Left lobe of liver (tissue), 2 donors: ENCODE results near the gene SLC3A2. TPM values are rescaled to one million over a fixed set of nuclear protein-coding genes. Genes with fewer than 3 reads are reported as not detected.
A peak's percentile ranks its signal among the peaks of the same experiment; 100 is the strongest.

Experiments used
- ATAC-seq: fragments of 200-7000 bp; cut with Tn5 transposase; one replicate; pipeline ENCODE4 v1.9.1; 2020; ENCODE audit warnings: mild to moderate bottlenecking, moderate library complexity
- DNase-seq: peaks from one replicate; pipeline ENCODE4 v3.0.0-alpha.2; 2020; ENCODE audit warnings: low spot score
- total RNA-seq: library from RNA; stranded (reverse); gene quantifications from one replicate; pipeline ENCODE4 v1.2.1, GENCODE V29; 2021
- donor health status: DM: no; HTN: no; CAD: no; lungs with moderate emphysema.
- donor health status: DM: no; HTN: yes; CAD: no.

The SLC3A2 gene
- total RNA-seq, 1 donor from 2014 or later = 64.8 TPM

- no peak for ATAC-seq
- no peak for DNase-seq
Measured at GRCh38 chr11:62908468-62909072, 27.9 kb downstream of the SLC3A2 start.

DNA sequence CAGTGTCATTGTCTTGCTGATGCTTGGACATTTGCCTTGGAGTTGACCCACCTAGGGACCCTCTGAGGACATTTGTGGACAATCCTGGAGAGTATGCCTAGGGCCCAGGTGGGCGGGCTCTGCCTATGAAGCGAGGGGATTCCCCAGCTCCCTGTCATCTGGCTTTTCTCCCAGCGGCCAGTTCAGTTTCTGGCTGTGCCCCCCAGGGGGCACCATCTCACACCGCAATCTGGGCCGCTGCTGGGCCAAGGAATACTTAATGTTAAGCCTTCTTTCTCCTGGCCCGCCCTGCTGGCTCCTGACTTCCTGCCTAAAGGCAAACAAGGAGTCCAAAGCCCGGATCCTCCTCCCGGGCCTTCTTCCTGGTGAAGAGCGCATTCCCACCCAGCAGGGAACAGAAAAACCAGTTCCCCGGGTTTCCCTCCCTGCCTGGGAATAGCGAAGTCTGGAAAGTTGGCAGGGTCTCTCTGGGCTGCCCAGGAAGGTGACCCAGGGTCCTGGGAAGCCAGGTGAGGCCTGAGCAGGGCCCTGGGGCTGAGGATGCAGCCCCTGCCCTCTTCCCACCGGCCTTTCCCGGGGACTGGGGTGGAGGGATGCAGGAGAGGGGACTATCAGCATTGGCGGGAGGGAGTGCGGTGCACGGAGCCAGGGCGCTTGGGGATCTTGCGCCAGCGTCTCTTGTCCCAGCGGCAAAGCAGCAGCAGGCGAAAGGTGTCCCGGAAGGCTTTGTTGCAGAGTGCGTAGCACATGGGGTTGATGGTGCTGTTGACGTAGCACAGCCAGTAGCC, 28.6 kb downstream of the SLC3A2 start:
- ATAC-seq = peak; percentile 35

DNA sequence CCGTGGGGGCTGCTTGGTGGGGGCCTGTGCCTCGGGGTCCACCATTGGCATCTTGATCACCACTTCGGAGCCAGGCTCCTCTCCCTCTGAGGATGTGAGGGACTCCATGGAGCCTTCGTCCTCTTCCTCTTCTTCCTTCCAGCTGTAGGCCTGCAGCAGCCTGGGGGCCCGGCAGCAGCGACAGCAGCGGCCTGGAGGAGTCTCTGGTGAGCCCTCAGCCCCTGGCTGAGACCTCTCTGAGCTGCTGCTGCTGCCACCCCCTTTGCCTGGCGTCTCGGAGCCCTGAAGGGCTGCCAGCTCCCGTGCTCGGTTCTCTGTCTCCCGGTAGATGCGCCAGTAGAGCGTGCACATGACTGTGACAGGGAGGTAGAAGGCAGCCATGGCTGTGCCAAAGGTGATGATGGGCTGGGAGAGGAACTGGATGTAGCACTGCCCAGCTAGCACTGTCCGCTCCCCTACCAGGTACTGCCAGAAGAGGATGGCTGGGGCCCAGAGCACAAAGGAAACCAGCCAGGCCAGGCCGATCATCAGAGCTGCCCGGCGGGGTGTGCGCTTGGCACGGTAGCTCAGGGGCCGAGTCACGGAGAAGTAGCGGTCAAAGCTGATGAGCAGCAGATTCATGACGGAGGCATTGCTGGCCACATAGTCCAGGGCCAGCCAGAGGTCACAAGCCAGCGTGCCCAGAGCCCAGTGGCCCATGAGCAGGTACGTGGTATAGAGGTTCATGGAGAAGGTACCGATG, 29.6 kb downstream of the SLC3A2 start:
- DNase-seq (no peak), ATAC-seq (no peak)

More for the DNA sequence above, 28.6 kb downstream of the SLC3A2 start:
- peak; percentile 53 for DNase-seq

DNA sequence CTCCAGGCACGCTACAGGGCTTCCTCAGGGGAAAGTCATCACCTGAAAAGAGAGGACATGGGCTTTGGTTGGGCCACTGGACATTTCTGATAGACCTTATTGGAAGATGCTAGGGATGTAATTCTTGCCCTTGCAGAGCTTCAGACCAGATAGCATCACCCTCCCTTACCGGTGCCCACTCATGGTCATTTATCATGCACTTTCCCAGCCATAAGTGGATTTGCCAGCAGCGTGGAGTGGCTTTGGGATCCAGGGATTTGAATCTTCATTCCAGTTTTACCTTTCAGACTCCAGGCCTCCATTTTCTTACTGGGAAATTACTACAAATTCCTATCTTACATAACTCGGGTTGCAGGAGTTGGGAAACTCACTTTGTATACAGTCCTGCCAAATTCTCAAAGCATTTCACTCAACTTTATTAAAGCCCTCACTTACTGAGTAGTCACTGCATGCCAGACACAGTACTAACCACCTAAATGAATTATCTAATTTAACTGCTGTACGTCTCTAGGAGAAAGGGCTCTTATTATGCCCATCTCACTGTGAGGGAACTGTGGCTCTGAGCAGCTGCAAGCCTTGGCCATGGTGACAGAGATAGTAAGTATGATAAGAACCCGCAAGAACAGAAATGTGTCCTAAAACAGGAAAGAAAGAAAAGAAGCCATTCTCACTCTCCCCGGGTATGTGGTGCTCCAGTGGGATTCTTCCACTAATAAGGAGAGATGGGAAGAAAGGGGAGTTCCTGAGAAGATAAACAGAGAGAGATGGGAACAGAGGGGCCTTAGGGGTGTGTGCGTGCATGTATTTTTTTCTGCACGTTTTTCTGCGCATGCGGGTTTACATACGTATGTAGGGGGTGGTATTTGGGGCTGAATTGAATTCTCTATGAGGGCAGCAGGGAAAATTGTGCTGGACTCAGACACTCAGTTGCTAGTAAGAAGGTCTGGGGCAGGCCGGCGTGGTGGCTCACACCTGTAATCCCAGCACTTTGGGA, 30.7 kb downstream of the SLC3A2 start:
- DNase-seq = no peak
- ATAC-seq = no peak

- DNase-seq (no peak), ATAC-seq (no peak)
Measured at GRCh38 chr11:62912268-62912667, 31.6 kb downstream of the SLC3A2 start.

DNA sequence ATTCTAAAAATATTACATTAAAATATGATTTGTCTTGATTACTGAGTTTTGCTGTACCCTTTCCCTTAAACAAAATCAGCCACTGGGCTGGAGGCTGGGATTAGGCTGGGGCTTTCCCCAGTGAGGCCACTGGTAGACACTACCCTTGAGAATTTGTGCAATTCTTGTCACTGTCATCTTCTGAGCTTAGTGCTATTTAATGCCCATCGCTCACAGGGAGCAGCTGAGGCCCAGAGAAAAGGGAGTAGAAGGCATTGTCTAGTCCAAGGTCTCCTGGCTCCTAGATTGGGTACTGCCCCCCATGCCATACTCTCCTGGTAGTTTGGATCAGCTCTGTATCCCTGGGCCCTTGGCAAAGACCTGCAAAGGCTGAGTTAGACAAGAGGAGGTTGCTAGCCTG, 33.7 kb downstream of the SLC3A2 start:
- DNase-seq (no peak), ATAC-seq (no peak)

DNA sequence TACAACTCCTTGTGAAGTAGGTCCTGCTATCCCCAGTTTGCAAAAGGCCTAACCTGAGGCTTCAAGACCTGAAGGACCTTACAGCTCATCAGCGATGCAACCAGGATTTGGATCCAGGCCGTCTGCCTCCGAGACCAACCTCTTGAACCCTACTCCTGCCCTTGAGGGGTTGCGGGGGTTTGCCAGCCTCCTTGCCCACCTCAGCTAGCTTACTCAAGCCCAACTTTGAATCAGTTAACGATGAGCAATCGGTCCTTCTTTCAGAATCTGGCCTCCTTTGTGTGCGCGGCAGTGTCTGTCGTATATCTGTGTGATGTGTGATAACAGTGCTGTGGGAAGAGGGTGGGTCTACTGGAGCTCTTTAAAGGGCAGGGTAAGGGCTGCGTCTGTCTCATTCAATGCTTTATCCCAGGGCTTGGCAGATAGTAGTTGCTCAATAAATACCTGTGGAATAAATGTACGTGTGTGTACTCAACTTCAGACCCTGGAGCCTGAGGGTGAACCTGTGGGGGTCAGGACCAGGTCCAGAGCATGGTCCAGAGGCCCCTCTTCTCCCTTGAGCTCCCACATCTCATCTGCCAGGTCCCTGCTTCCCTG, 37.3 kb downstream of the SLC3A2 start:
- ATAC-seq = no peak
- no peak for DNase-seq

DNA sequence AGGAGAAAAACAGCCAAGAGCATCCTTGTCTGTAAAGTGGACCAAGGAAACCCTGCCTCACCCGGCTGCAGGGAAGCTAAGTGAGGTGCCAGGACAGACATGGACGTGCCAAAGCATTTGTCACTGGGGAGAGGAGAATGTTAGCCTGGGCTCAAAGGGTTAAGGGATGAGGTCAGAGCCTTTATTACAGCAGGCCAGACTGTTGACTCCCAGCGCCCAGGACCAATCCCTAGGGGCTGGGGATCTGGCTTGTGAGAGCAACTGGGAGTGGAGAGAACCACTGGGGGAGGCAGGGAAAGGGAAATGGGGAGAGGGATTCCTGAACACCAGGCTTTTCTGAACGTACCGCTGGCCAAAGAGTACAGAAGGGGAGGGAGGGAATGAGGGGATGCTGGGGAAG, 37.8 kb downstream of the SLC3A2 start:
- no peak for DNase-seq
- no peak for ATAC-seq

GRCh38 chr11:62919476-62919875, 38.8 kb downstream of the SLC3A2 start:
- DNase-seq (no peak), ATAC-seq (no peak)

GRCh38 chr11:62919898-62920640, 39.4 kb downstream of the SLC3A2 start:
- DNase-seq = no peak
- ATAC-seq = no peak

- ATAC-seq = no peak
- DNase-seq = no peak
Measured at GRCh38 chr11:62921201-62921572, 40.5 kb downstream of the SLC3A2 start, which contains the start of gene CHRM1. TSS of gene CHRM1 (minus strand) at chr11:62921363. CDS start at chr11:62911100, 10,263 bp downstream.

- no peak for DNase-seq
- ATAC-seq = peak; percentile 9
Measured at GRCh38 chr11:62921573-62922188, 41.0 kb downstream of the SLC3A2 start.

- DNase-seq (no peak), ATAC-seq (no peak)
Measured at GRCh38 chr11:62922189-62922589, 41.5 kb downstream of the SLC3A2 start.

DNA sequence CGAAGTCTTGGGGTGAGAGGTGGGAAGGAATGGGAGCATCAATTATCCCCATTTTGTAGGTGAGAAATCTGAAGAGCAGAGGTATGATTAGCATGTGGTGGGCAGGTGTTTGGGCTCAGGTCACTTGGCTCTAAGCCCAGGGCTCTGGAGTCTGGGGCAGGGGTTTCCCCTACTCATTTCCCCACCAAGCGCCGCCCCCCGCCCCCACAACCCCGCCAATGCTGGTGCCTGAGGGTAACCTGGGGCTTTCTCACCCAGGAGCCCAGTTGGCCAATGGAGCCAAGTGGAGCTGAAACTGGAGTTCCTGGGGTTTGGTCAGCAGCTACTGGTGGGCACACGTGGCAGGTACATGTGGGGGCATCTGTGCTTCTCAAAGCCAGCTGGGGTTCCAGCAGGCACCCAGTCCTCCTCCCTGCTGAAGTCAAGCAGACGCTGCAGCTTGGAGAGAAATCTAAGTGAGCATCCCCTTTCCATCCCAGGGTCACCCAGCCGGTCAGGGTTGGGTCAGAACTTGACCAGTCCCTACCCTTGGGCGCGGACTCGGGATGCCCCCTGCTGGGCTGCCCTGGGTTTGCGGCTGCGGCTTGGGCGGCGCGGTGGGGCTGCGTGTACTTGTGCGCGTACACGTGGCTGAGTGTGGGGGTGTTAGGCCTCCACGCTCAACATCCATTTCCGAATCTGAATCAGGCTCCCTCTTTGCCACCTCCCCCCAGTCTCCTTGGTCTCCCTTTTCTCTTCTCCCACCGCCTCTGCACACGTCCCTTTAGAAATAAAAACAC, 42.1 kb downstream of the SLC3A2 start:
- DNase-seq (no peak), ATAC-seq (peak; percentile 36)

DNA sequence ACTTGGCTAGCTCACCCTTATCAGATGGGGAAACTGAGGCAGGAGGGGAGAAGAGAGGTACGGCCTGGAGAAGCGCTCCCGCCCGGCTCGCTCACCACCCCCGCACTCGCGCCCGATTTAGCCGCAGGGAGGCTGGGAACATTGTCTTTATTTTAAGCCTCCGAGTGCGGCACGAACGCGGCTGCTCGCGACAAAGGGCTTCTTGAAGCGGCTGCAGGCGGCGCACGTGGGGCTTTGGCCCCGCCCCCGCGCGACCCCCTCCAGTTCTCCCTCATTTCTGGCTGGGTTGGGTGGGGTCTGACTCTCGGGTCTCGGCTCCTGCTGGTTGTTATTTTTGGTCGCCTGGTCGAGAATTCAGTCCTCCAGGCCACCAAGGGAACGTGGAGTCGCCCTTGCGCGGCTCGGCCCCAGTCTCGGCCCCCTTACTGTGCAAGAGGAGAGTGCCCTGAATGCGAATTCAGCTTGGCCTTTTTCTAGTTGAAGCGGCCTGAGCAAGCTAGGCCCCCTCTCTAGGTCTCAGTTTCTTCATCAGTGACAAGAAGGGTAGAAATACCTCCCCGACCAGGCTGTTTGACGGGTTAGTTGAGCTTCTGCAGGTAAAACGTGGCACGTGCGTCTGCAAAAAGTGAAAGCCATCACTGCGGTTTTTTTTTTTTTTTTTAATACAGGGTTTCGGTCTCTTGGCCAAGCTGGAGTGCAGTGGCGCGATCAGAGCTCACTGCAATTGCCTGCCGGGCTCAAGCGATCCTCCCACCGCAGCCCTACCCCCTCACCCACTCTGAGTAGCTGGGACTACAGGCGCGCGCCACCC, 43.1 kb downstream of the SLC3A2 start:
- ATAC-seq = no peak
- no peak for DNase-seq

GRCh38 chr11:62925308-62925707, 44.6 kb downstream of the SLC3A2 start:
- no peak for ATAC-seq
- no peak for DNase-seq
